M059J (cell line): Measurements from ENCODE around the gene PACSIN2. TPM values are rescaled to one million over a fixed set of nuclear protein-coding genes. Genes with fewer than 3 reads are reported as not detected.
"Not testable (repeated sequence)": the region's sequence is repeated elsewhere in the genome, so short reads cannot be mapped to it uniquely, and the experiment has no call there.

Source experiments
- DNase-seq: peaks from one replicate; pipeline ENCODE4 v3.0.0-alpha.2; 2012; ENCODE audit warnings: low read depth
- total RNA-seq: library from RNA; depleted of rRNA; stranded (reverse); fragments of >200 nt; shearing (Covaris generic); gene quantifications from 2 replicates; pipeline ENCODE4 v1.2.3, GENCODE V29; 2014

The PACSIN2 gene
- total RNA-seq, 1 experiment from 2014 or later, result 51.0 TPM

GRCh38 chr22:42926104-42926503 is 88.8 kb downstream of the PACSIN2 start:
- DNase-seq, result no peak

- DNase-seq, result no peak
These were observed 89.4 kb downstream of the PACSIN2 start for GRCh38 chr22:42925598-42925997.

GRCh38 chr22:42925031-42925430 is 89.9 kb downstream of the PACSIN2 start:
- DNase-seq, result not testable (repeated sequence)

GRCh38 chr22:42924436-42924835 is 90.5 kb downstream of the PACSIN2 start:
- no peak for DNase-seq

- DNase-seq, result no peak
These were observed 92.4 kb downstream of the PACSIN2 start for GRCh38 chr22:42922374-42923191.

GRCh38 chr22:42920101-42920820 is 94.7 kb downstream of the PACSIN2 start:
- DNase-seq, result peak; percentile 83

- peak; percentile 75 for DNase-seq
These were observed 95.8 kb downstream of the PACSIN2 start for GRCh38 chr22:42919199-42919598.

- no peak for DNase-seq
These were observed 96.4 kb downstream of the PACSIN2 start for GRCh38 chr22:42918500-42918899.

- not testable (repeated sequence) for DNase-seq
These were observed 97.6 kb downstream of the PACSIN2 start for GRCh38 chr22:42917358-42917757.

- DNase-seq, result no peak
These were observed 98.8 kb downstream of the PACSIN2 start for GRCh38 chr22:42915980-42916765.

- DNase-seq, result no peak
These were observed 100.4 kb downstream of the PACSIN2 start for GRCh38 chr22:42914511-42915076.

GRCh38 chr22:42913874-42914510 is 101.0 kb downstream of the PACSIN2 start:
- DNase-seq, result no peak

- no peak for DNase-seq
These were observed 102.9 kb downstream of the PACSIN2 start for GRCh38 chr22:42912059-42912458.

- no peak for DNase-seq
These were observed 104.6 kb downstream of the PACSIN2 start for GRCh38 chr22:42910221-42910942.

- no peak for DNase-seq
These were observed 105.4 kb downstream of the PACSIN2 start for GRCh38 chr22:42909363-42910058.

- no peak for DNase-seq
These were observed 106.6 kb downstream of the PACSIN2 start for GRCh38 chr22:42908374-42908746.

- no peak for DNase-seq
These were observed 107.3 kb downstream of the PACSIN2 start for GRCh38 chr22:42907404-42908373.

GRCh38 chr22:42906605-42907348 is 108.2 kb downstream of the PACSIN2 start:
- DNase-seq, result no peak
